HCEC 1CT (cell line): Measurements from ENCODE around the gene WDR44.
"Not testable (repeated sequence)": the region's sequence is repeated elsewhere in the genome, so short reads cannot be mapped to it uniquely, and the experiment has no call there.

Source experiments
- DNase-seq: peaks from one replicate; pipeline ENCODE4 v3.0.0-alpha.2; 2017

Gene WDR44

GRCh38 chrX:118345464-118346257 lies at the start of gene WDR44:
Gene WDR44, plus strand, starts transcription at chrX:118346106. Its CDS starts 398 bp downstream, at chrX:118346504.
- peak; percentile 88 for DNase-seq

- not testable (repeated sequence) for DNase-seq
Observed at GRCh38 chrX:118305827-118306226, 40.1 kb upstream of the WDR44 start.

GRCh38 chrX:118315529-118315928 lies 30.4 kb upstream of the WDR44 start:
- no peak for DNase-seq

- no peak for DNase-seq
Observed at GRCh38 chrX:118324588-118324987, 21.3 kb upstream of the WDR44 start.

- no peak for DNase-seq
Observed at GRCh38 chrX:118325453-118325852, 20.5 kb upstream of the WDR44 start.

DNA sequence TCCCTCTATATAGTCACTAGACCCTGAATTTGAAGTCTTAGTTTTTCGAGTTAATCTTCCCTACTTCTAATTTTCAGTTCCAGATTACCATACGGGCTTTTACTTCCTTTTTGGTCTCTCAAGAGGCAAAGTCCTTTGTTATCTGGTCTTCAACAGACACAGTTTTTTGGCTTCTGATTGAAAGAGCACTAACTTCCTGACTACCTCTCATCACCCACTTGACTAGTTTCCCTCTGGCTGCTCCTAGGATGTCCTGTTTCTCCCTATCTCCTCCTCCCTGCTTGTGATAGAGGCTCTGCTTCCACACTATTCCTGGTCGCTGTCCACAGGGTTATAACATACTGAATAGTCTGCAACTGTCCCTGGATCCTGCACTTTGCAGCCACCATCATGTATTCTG lies 16.7 kb upstream of the WDR44 start:
- no peak for DNase-seq

GRCh38 chrX:118337687-118338086 lies 8.2 kb upstream of the WDR44 start:
- DNase-seq, result no peak

GRCh38 chrX:118338930-118339329 lies 7.0 kb upstream of the WDR44 start:
- DNase-seq, result no peak

- DNase-seq, result no peak
Observed at GRCh38 chrX:118345045-118345463, 852 bp upstream of the WDR44 start.

- DNase-seq, result peak; percentile 8
Observed at GRCh38 chrX:118346258-118347094, 570 bp downstream of the WDR44 start.

DNA sequence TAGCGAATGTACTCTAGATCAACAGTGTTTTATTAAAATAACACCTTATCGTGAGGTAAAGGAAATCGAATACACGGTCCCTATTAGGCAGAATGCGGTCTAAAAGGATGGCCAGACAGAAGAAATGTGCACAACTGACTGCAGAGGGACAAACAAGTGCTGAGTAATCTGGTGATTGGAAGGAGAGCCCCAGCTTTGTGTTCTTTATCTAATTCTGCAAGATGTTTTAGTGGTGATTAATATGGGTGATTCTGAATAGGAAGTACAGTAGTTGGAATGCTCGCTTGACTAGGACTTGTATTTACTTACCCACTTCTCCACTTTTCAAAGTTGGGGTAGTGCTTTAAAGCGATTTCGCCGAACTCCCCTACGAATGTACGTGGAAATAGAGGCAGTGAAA lies 1.2 kb downstream of the WDR44 start:
- DNase-seq, result peak; percentile 74

- no peak for DNase-seq
Observed at GRCh38 chrX:118347736-118348135, 1.8 kb downstream of the WDR44 start.

DNA sequence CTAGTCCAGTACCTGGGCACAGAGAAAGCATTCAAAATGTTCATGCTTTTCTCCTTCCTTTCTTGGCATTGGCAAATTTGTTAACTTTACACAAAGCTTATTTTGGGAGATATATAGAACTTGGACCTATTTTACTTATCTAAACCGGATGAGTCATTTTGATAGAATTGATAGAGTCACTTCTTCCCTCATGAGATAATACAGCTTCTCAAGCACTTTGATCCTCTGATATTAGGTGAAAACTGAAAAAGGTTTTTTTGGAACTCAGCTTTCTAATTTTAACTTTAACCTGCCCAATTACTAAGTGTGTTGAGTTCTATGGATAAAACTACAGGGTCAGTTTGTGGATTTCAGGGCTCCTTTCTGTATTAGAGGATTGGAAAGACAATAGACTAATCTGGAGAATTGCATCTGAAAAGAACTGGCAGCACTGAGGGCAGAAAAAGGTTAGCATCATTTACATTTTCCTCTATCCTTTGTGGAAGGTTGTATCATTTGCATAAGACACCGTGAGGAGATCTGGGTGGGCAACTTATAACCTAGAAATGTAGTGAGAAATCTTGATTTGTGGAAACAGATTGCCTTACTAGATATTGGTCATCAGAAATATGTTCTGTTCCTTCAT lies 2.4 kb downstream of the WDR44 start:
- no peak for DNase-seq

DNA sequence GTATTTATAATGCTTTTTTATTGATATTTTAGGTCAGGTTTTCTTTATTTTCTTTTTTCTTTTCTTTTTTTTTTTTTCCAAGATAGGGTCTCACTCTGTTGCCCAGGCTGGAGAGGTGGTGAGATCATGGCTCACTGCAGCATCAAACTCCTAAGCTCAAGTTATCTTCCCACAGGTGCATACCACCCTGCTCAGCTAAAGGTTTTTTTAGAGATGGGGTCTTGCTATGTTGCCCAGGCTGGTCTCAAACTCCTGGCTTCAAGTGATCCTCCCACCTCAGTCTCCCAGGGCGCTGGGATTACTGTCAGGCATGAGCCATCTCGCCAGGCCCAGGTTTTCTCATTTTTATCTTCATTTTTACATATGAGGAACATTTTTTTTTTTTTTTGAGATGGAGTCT lies 3.3 kb downstream of the WDR44 start:
- DNase-seq, result no peak

- DNase-seq, result peak; percentile 51
Observed at GRCh38 chrX:118350221-118350620, 4.3 kb downstream of the WDR44 start.

DNA sequence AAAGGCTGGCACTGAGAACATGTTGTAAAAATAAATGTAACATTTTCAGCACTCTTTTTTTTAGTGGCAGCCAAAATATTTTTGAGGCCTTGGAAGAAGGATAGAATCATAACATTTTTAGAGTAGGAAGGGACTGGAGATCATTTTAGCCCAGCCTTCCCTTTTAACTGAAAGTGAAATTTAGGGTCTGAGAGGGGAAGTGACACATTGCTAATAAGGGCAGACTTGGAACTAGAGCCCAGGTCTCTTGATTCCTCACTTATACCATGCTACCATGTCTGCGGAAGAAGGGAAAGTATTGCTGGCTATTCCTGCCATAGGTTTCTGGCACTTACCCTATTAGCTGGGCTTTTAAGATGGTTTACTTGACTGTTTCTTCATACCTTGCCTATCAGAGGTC lies 4.8 kb downstream of the WDR44 start:
- DNase-seq, result no peak

GRCh38 chrX:118352566-118352965 lies 6.7 kb downstream of the WDR44 start:
- DNase-seq, result no peak

DNA sequence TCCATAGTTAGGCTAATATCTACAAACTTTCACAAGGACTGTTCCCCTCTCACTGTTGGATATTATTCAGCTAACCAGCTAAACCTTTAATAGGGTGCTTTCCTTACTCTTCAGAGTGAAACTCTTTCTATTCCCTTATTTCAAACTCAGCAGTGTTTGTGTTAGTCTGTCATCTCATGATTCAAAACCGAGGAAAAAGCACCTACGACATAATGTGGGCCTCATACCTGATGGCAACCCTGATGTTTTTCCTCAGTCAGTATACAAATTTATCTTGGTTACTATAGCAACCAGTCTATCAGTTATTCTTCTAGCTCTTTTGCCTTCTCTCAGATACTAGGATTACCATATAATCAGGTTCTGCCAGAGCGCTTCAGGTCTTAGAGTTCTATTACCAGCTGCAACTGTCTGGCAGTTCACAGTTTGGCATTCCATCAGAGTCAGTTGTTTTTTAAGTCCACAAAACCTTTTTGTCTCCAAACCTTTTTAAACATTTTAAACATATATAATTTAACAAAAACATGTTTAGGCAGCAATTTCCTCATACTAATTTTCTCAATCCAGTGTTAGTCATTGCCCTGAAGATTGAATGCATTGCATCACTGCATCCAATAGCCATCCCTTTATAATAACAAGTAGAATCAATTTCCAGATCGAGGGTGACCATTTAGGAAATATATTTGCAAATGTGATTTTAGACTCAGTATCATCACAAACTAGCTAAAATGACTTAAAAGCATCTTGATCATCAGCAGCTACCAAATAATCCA lies 7.4 kb downstream of the WDR44 start:
- DNase-seq, result peak; percentile 16

DNA sequence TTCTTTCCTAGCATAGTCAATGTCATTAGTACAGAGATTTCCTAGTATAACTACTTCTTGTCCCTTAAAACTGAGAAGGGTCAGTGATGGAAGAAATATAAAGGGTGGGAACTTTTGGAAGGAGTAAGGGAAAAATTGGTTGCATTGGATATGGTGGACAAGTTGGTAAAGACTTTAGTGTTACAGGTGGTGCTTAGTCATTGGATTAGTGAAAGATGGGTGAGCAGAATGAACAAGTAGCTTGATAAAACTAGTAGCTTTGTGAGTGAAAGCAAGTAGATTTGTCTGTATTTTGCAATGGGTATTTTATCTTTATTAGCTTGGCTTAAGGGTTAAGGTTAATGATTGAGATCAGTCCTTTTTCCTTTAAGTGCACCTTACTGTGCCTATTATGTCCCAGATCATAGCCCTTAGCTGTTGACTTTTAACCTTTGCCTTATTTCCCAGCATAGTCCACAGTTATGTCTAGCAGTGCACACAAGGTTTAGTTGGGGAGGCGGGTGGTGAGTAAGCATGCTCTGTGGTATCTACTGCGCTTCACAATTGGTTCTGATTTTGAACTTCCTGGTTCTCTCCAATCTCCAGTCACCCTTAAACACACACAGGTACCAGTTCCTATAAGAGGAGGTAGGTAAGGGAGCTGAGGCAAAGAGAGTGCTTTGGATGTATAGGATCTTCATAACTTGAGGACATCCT lies 9.5 kb downstream of the WDR44 start:
- DNase-seq, result no peak

GRCh38 chrX:118356154-118356701 lies 10.3 kb downstream of the WDR44 start:
- no peak for DNase-seq

GRCh38 chrX:118360429-118361125 lies 14.7 kb downstream of the WDR44 start:
- DNase-seq, result peak; percentile 28
